ENCODE results near the gene ASIC1. TPM values are rescaled to one million over a fixed set of nuclear protein-coding genes. Genes with fewer than 3 reads are reported as not detected.

Gene ASIC1
- total and polyA plus RNA-seq, 2 of the 4 experiments (the other 2 are of a cell fraction), result 1.6 to 9.9 TPM

DNA sequence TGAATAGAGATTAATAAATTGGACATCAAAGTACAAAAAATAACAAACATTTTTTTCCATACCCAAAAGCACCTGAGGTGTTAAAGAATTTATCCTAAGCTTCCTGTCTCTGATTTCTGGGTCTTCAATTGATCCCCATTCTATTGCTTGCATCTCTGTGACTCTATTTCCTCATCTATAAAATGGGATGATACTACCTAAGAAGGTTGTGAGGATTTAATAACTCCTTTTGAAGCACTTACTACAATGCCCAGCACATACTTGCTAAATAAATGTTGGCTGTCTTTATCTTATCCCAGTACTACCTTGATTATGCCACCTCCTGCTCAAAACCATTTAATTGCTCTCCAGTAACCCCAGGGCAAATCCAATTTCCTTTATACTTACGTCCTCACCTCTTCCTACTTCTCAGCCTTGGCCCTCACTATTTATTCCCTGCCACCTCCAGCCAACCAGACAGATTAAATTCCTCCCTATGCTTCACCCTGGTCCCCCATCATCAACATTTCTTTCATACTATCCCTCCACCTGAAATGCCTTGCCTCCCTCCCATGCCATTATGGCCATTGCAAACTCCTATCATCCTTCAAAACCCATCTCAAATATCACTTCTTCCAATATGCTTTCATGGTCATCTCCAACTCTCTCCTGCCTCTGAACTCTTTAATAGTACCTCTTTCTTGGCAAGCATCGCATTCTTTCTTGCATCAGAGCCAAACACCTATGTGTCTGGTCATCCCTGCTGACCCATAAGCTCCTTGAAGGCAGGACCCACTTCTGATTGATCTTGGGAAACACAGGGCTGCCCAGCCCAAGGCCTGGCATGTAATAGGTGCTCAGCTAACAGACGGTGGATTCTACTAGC is 7.9 kb upstream of the ASIC1 start:
- no peak overlapping the region for H2AK5ac ChIP-seq (ENCODE audit: low read depth, low read length)
- no peak overlapping the region for H2AK9ac ChIP-seq (replicated peaks; ENCODE audit: low read depth, low read length, poor library complexity)
- no peaks in the 10 kb centered on the region for H3K36me3 ChIP-seq (ENCODE audit: control insufficient read depth, insufficient read depth, low read length)
- H4K20me1 ChIP-seq (ENCODE audit: insufficient read depth, low read length), result no peaks in the 10 kb centered on the region
- H3K14ac ChIP-seq (replicated peaks; ENCODE audit: low read depth, low read length), result no peak overlapping the region
- in situ Hi-C loops (cut with MboI; ENCODE audit: low sequenced_read_pairs), result loop anchor here (5.0 kb wide), 1 partner anchor 182 kb away; no protein-coding TSS in a partner anchor
- H3K79me1 ChIP-seq (ENCODE audit: low read depth in 1 of 2, low read length in 2 of 2), result no peaks in the 10 kb centered on the region
- H2BK5ac ChIP-seq (ENCODE audit: low read depth, low read length, poor library complexity, severe bottlenecking), result no peak overlapping the region
- POLR2A ChIA-PET (ENCODE audit: unreplicated experiment), result interaction anchor here (1.0 kb wide), 1 partner anchor 17 kb away, joined by 4 read pairs; no protein-coding TSS in a partner anchor
- H4K5ac ChIP-seq (ENCODE audit: low read depth, low read length), result no peak overlapping the region; the same call in 1 of the 2 replicates
- dilution Hi-C loops (cut with HindIII; ENCODE audit: low sequenced_read_pairs, unreplicated experiment), result no loop called here
- H2BK20ac ChIP-seq (ENCODE audit: low read depth, low read length), result no peak overlapping the region
- BruUV-seq (replicated peaks), result no TSS peak
- H3K9me3 ChIP-seq (ENCODE audit: control insufficient read depth, insufficient read depth, low read length), result no peaks in the 10 kb centered on the region
- H3K4ac ChIP-seq (ENCODE audit: low read depth, low read length), result no peak overlapping the region
- H3K4me3 ChIP-seq (ENCODE audit: insufficient read depth, low read depth, low read length), result no peak overlapping the region
- no peak overlapping the region for H4K8ac ChIP-seq (ENCODE audit: low read depth in 2 of 2, low read length in 2 of 2)
- H3K18ac ChIP-seq (ENCODE audit: low read depth, low read length), result no peak overlapping the region
- no peak overlapping the region for H3K27ac ChIP-seq (ENCODE audit: insufficient read depth, low read length)
- no peak overlapping the region for H3K23ac ChIP-seq (ENCODE audit: low read depth, low read length)
- DNase-seq (no peak), ATAC-seq (ENCODE audit: low read depth) (no peak)
- H3K9me1 ChIP-seq (ENCODE audit: insufficient read depth, low read length), result no peaks in the 10 kb centered on the region
- CTCF ChIA-PET, result interaction anchor here (1.2 to 2.1 kb wide), 3 partner anchors 10 to 83 kb away, joined by 3 to 7 read pairs (median 7); no protein-coding TSS in a partner anchor
- no peak overlapping the region for H2BK15ac ChIP-seq (ENCODE audit: low read depth, low read length)
- H3K4me1 ChIP-seq (ENCODE audit: control insufficient read depth, insufficient read depth, low read length), result no peaks in the 10 kb centered on the region
- H3K27me3 ChIP-seq (ENCODE audit: control insufficient read depth, insufficient read depth, low read length), result peaks cover 52% of the 10 kb centered on the region
- H3K56ac ChIP-seq (ENCODE audit: extremely low read depth, insufficient read depth, low read length), result no peak overlapping the region
- H2AFZ ChIP-seq (replicated peaks; ENCODE audit: low read length, poor library complexity), result no peak overlapping the region
- intact Hi-C loops (cut with micrococcal nuclease), result no loop called here
- no peak overlapping the region for H2BK120ac ChIP-seq (ENCODE audit: low read depth, low read length)
- H3K9ac ChIP-seq (ENCODE audit: low read depth, low read length), result no peak overlapping the region
- no peak overlapping the region for H3K4me2 ChIP-seq (ENCODE audit: low read depth, low read length)
- no peak overlapping the region for H4K91ac ChIP-seq (ENCODE audit: insufficient read depth, low read depth, low read length)
- 87% methylated on average over 2 of the region's 3 CpGs; no CpG with 5 or more reads in 1 of the 2 experiments for WGBS, 2 experiments (ENCODE audit: extremely low coverage in 2 of 2, insufficient read length in 1 of 2)
- TF ChIP-seq FOS (IDR thresholded peaks at IDR 0.05; ENCODE audit: low read depth, low read length), result no peak
- no peak for TF ChIP-seq SMC3 (IDR thresholded peaks at IDR 0.05; ENCODE audit: low read depth, low read length)
- TF ChIP-seq RFX5 (IDR thresholded peaks at IDR 0.05; ENCODE audit: low read depth, low read length), result no peak
- TF ChIP-seq NFE2L2 (IDR thresholded peaks at IDR 0.05; ENCODE audit: low read depth, low read length), result no peak
- no peak for TF ChIP-seq RCOR1 (IDR thresholded peaks at IDR 0.05; ENCODE audit: insufficient replicate concordance, low read length)
- TF ChIP-seq MAFK (IDR thresholded peaks at IDR 0.05; ENCODE audit: low read depth, low read length), result no peak
- no peak for TF ChIP-seq CEBPB (IDR thresholded peaks at IDR 0.05; ENCODE audit: low read depth, low read length)
- TF ChIP-seq, protein P1, sequence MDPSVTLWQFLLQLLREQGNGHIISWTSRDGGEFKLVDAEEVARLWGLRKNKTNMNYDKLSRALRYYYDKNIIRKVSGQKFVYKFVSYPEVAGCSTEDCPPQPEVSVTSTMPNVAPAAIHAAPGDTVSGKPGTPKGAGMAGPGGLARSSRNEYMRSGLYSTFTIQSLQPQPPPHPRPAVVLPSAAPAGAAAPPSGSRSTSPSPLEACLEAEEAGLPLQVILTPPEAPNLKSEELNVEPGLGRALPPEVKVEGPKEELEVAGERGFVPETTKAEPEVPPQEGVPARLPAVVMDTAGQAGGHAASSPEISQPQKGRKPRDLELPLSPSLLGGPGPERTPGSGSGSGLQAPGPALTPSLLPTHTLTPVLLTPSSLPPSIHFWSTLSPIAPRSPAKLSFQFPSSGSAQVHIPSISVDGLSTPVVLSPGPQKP (IDR thresholded peaks at IDR 0.05; ENCODE audit: borderline replicate concordance, low read depth, low read length), result no peak
- no peak for TF ChIP-seq POLR2A (IDR thresholded peaks at IDR 0.05; ENCODE audit: low read depth, low read length)
- no peak for TF ChIP-seq CHD1 (IDR thresholded peaks at IDR 0.05; ENCODE audit: low read depth, low read length)
- TF ChIP-seq BHLHE40 (IDR thresholded peaks at IDR 0.05; ENCODE audit: low read depth, low read length), result no peak
- TF ChIP-seq, protein P2, sequence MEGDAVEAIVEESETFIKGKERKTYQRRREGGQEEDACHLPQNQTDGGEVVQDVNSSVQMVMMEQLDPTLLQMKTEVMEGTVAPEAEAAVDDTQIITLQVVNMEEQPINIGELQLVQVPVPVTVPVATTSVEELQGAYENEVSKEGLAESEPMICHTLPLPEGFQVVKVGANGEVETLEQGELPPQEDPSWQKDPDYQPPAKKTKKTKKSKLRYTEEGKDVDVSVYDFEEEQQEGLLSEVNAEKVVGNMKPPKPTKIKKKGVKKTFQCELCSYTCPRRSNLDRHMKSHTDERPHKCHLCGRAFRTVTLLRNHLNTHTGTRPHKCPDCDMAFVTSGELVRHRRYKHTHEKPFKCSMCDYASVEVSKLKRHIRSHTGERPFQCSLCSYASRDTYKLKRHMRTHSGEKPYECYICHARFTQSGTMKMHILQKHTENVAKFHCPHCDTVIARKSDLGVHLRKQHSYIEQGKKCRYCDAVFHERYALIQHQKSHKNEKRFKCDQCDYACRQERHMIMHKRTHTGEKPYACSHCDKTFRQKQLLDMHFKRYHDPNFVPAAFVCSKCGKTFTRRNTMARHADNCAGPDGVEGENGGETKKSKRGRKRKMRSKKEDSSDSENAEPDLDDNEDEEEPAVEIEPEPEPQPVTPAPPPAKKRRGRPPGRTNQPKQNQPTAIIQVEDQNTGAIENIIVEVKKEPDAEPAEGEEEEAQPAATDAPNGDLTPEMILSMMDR (conservative IDR thresholded peaks at IDR 0.05; ENCODE audit: low read depth, low read length), result no peak
- no peak for TF ChIP-seq RAD21 (IDR thresholded peaks at IDR 0.05; ENCODE audit: low read length)
- no peak for TF ChIP-seq MAZ (IDR thresholded peaks at IDR 0.05; ENCODE audit: borderline replicate concordance, low read depth, low read length)
- TF ChIP-seq USF2 (IDR thresholded peaks at IDR 0.05; ENCODE audit: low read depth, low read length), result no peak

All from IMR-90 (cell line).